NCI-H2081 (cell line): ENCODE results near the gene ATXN3L.
"Not testable (repeated sequence)": the region's sequence is repeated elsewhere in the genome, so short reads cannot be mapped to it uniquely, and the experiment has no call there.

ENCODE experiments used
- DNase-seq, 2 experiments: peaks; one replicate each; lab custom pipeline; 2025; lab: John Stamatoyannopoulos, UW

Gene ATXN3L

DNA sequence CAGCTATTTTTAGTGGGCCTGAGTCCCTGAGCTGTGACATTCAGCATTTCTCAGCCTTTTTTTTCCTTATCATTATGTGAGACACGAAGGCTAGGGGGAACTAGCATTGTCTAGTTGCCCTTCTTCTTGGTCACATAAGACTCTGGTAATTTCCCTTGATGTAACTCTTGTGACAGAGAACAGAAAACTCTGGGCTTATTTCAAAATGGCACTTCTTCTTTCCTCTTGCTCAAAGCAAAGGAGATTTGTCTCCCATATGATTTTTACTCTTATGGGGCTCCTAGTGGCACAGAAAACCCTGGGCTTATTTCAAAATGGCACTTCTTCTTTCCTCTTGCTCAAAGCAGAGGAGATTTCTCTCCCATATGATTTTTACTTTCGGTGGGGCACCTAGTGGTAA lies 14.7 kb downstream of the ATXN3L start:
- DNase-seq = no peak

DNA sequence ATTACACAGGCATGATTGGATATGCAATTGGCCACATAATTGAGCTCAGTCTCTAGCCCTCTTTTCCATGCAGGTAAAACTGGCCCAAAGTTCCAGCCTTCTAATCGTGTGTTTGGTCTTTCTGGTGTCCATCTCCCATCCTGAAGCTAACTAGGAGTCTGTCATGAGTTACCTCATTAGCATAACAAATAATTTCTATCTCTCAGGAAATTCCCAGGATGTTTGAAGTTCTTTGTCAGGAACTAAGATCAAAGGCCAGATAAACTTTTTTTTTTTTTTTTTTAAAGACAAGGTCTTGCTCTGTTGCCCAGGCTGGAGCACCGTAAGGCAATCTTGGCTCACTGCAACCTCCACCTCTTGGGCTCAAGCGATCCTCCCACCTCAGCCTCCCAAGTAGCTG lies 15.8 kb downstream of the ATXN3L start:
- DNase-seq = no peak

DNA sequence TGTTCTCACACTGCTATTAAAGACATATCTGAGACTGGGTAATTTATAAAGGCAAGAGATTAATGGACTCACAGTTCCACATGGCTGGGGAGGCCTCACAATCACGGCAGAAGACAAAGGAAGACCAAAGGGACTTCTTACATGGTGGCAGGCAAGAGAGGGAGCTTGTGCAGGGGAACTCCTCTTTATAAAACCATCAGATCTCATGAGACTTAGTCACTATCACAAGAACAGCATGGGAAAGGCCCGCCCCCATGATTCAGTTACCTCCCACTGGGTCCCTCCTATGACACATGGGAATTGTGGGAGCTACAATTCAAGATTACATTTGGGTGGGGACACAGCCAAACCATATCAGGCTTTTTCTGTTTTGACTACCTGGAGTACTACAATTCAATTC lies 16.6 kb downstream of the ATXN3L start:
- DNase-seq = not testable (repeated sequence)

DNA sequence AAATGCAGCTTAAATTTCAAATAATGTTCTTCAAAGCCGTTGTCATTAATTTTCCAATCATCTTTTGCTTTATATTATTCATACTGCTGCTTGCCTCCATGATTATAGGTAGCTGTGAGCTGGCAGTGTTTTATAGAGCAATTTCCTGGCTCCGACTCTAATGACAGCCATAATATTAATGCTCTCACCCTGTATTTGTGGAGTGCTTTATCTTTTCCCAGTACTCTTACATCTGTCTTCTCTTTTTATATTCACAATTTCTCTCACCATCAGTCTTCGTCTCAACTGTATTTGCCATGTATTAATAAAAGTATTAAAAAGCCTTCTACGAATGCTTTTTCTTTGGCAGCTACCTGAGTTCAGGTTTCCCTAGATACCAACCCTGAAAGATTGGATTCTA lies 21.0 kb downstream of the ATXN3L start:
- DNase-seq = peak; percentile 41 to 78

DNA sequence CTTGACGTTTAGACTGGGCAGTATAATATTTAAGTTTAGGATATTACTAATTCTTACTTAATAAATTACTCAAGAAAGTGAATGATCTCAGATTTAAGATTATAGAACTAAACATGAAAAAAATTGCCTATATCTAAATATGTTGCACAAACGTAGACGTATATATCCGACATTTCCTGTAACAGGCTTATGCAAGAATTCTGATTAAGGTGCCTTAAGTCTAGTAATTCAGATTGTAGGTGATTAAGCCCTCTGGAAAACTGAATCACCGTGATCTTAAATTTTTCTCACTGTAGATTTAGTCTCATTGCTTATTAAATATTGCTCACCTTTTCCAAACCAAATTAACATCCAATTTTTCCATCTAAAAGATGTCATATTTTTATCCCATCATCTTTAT lies 24.0 kb downstream of the ATXN3L start:
- DNase-seq = no peak

DNA sequence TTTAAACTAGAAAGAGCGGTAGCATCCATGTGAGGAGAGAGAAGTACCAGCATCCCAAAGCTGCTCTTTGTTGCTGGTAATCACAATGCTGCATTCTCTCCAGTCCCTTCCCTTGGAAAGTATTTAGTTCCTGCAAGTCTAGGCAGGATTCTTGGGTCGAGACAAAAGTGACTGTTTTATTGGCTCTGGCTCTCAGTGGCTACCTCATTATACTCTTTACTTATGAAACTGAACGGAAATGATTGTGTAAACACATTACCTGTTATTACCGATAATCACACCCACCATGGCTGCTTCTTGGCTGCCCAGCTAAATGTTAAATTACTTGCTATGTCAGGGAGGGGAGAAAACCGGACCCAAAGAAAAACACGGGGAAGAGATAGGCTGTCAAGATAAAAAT lies 26.2 kb downstream of the ATXN3L start:
- DNase-seq = peak; percentile 80 to 97

DNA sequence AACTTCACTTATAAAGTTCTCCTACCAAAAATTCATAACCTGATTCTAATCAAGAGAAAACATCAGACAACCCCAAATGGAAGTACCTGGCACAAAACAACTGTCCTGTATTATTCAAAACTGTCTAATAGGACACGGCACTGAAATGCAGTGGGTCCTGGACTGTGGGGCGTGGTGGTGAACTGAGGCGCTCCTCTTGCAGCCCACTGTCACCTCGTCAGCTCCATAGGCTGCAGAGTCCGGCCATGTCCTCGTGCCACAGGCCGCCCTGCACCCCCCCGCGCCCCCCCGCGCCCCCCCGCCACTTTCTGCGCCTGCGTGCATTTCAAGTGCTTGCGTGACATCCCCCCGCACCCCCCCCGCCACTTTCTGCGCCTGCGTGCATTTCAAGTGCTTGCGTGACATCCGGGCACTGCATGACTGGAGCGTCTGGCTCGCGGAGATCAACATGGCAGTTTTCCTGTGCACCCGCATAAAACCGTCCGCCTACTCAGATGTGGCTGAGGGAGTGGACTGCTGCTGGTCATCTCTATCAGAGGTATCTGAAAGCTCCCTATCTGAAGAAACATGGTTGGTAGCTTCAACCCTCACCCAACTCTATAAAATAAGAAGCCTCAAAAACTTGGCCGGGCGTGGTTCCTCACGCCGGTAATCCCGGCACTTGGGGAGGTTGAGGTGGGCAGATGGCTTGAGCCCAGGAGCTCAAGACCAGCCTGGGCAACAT lies 28.8 kb downstream of the ATXN3L start:
- DNase-seq = no peak

DNA sequence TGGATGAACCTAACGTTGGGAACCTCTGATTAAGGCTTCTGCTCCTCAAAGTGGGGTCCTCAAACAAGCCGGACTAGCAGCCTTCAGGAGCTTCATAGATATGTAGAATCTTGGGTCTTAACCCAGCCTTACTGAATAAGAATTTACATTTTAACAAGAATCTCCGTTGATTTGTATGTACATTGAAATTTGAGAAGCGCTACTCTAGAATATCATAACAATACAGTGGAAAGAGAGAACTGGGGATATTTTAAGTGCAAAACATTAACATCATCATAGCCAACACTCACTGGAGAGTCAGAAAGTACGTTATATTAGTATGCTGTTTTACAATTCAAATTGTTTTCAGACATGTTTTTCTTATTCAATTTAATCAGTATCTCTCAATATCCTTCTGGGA lies 31.2 kb downstream of the ATXN3L start:
- DNase-seq = no peak

DNA sequence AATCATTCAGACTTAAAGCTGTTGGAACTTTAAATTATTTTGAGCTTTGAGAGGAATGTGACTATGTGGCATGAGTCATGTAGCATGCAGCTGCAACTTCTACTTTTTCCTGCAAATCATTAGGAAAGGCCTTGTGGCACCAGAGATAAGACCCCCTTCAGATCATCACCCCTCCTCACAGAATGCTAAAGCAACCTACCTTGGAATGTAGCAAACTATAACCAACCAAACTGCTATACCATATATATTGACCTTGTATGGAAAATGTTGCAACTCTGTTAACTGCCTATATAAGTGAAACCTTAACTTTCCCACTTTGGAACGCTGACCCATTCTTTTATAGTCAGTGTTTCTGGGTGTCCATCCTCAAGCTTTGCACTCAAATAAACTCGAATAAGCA lies 32.0 kb downstream of the ATXN3L start:
- no peak for DNase-seq

DNA sequence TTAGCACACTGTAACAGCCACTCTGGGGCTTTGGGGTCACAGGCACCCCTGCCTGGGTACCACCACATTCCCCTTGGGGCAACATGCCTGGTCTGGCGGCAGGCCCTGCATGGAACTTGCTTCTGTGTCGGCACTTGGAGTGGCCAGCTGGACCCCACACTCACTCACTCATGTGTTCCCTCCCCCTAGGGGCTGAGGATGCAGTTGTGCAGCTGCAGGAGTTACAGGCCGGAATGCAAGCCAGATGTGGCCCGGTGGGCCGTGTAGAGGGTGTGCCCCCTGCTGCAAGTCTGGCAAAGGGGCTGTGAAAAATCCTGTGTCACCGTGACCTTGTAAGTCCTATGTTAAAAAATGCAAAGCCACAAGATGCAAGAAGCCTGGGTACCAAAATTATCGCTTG lies 34.2 kb downstream of the ATXN3L start:
- no peak for DNase-seq

DNA sequence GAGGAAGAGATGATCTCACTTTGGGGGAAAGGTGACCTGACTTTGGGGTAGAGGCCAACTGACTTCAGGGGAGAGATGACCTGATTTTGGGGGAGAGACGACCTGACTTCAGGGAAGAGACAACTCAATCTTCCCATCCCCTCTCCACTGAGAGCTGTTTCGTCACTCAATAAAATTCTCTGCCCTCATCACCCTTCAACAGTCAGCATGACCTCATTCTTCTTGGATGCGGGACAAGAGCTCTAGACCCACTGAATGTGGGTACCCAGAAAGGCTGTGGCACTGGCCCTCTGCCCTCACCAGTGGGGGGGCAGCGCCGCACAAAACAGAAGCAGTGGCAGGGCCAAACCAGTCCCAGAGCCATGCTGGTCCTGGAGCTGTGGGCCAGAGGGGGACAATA lies 34.6 kb downstream of the ATXN3L start:
- no peak for DNase-seq

DNA sequence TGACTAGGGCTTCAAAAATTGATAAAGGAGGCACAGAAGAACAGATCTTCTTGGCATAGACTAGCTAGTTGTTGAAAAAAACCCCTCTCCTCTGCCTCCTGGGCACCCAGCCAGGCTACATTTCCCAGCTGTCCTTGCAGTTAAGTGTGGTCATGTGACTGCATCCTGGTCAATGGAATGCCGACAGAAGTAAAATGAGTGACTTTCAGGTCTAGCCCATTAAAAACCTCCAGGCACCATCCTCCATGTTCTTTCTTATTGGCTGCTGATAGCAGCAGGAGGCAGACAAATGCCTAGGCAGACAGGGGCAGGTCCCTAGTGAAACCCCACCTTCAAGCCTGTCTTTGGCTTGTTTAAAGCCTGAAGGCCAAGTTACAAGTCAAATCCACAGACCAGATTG lies 35.3 kb downstream of the ATXN3L start:
- no peak for DNase-seq

DNA sequence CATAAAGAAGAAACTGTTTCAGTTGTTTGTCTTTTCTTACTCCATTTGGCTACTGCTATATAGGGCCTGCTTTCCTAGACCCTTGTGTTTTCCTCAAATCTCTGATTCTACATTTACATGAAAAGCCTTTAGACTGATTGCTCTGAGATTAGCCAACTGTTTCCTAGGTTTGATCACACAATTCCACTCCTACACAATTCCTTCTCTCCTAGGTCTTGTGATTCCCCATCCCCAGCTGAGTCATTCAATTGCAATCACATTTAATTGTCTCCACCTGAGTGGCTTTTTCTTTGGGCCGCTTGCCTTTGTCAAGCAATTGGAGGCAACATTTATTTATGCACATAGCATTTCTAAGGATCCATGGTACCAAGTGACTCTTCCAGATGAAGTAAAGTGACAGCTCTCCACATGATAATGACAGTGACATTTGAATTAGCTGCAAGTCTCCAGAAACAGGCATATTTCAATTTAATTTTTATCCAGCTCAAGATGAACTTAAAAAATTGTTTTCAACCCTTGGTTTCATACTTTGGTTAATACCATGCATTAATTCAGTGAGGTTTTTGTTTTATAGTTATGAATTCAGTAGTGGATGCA lies 35.8 kb downstream of the ATXN3L start:
- peak; percentile 20 to 41 for DNase-seq

DNA sequence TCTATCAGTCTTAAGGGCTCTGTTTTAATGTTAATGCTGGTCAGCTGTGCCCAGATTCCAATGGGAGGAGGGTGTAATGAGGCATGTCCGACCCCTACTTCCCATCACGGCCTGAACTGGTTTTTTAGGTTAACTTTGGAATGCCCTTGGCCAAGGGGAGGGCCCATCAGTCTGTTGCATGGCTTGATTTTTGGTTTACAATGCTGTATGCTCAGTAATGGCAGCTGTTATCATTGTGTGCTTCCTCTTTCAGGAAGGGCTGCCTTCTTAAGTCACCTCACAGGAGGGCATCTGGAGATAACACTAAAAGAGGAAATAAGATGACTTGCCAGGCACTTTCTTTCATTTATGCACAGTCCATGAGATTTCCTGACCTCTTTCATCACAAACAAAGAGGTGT lies 36.3 kb downstream of the ATXN3L start:
- peak in 1 of 2 experiments; percentile 41 for DNase-seq

DNA sequence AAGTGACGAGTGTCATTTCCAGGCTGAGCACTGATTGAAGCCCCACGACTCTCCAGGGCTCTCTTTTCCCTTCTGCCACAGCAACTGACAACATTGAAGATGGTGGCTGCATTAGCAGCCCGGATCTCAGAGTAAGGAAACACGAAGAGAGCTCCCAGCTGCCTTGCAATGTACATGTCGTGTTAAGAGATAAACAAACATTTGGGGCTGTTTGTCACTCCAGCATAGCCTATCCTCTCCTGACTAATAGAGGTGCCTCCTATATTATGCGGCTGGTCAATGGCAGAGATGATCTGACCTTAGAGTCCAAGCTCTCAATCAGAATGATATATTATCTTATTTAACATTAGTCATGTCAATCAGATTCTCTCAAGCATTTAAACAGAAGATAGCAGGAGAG lies 38.6 kb downstream of the ATXN3L start:
- no peak for DNase-seq

DNA sequence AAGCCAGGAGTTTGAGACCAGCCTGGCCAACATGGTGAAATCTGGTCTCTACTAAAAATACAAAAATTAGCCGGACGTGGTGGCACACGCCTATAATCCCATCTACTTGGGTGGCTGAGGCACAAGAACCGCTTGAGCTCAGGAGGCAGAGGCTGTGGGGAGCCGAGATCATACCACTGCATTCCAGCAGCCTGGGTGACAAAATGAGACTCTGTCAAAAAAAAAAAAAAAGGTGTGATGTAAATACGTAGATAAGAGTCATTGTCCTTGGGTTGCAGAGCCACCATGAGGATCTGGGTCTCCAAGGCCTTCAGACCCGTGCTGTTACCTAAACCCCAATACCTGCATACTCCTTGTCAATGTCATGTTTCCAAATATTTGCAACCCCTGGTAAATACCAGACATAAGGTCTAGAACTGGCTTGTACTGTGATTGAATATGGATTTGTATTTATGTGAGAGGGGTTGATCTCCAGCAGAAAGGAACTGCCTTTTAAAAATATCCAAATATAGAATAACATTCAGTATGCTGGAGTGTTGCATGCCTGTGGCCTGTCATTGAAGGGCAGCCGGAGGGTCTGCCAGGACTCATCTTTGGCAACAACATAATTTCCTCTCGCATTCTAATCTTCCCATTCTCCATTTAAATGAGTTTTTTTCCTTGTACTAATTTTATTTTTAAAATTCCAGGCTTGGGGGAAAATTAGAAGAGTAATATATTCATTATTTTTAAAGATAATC lies 40.4 kb downstream of the ATXN3L start:
- DNase-seq = no peak

DNA sequence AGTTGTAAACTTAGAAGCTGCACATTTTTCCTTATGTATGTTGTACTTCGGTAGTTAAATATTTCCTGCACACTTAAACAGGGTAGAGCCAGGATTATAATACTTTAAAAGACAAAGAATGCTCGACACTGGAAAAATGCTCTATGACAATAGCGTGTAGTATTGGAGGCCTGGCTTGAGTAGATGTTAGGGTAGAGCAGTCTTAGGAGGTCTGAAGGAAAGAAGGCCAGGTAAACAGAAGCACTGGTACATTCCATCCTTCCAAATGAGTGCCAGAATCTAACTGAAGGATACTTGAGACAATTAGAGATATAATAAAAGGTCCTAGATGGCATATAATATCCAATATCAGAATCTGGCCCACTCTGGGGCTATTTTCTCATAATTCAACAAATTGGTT lies 42.3 kb downstream of the ATXN3L start:
- no peak for DNase-seq

DNA sequence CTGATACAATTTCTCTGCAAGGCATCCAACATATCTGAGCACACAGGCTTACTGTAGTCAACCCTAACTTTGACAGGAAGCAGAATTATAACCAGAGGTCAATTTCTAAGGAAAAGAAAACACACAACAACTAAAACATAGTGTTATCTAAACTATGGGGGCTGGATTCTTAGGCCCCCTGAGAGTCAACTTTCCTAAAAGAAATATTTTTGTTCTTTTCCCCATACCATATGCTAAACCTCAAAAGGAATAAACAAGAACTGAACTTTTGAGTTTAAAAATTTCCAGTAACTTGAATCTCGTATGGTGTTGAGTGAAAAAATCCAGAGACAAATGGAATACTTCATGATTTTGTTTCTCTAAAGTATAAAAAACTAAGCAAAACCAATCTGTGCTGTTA lies 42.9 kb downstream of the ATXN3L start:
- DNase-seq = no peak

DNA sequence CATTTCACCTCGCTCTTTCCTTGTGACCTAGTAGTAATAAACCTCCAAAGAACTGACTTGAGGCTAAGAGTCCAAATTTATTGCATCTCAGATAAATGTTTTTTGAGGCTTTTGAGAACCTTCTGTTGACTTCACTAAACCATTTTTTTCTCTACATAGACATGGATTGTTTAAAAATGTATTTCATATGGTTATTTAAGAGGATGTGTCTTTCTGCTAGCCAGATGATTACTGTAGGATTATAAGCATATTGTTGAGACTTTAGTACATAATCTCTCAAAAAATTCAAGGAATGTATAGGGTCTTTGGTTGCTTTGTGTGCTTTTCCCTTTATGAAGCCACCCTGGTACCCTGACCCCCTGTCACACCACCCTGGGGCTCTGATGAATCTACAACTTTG lies 44.8 kb downstream of the ATXN3L start:
- no peak for DNase-seq

DNA sequence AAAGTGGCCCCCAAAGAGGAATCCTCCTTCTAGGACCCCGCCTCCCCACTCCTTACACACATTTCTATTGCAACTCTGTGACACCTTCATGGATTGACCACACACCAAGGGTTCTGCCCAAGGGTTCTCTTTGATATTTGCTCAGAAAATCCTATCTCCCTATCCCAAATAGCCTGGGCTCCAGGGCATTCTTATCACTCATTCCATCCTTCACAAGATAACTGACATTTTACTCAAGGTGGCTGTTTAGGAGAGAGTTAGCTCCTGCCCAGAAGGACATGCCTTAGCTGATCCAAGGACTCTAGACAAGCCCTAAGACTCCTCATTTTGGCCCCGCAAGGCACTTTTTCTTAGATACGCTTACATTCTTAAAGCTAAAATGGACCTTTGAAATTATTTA lies 47.4 kb downstream of the ATXN3L start:
- DNase-seq = no peak

DNA sequence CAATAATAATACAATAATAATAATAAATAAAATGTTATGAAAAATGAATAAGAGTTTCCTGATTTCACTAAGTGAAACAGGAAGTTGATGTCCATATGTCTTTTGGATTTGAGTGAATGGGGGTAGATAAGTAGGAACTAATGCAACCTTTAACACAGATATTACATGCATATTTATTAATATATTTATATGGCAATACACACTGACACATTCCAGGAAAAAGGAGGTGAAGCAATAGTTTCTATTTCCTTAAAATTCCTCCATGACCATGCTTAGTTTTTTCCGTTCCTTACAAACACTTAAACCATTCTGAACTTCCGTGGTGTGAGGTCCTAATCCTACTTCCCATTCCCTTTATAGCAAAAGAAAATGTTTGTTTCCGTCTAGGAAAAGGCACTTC lies 48.3 kb downstream of the ATXN3L start:
- no peak for DNase-seq

DNA sequence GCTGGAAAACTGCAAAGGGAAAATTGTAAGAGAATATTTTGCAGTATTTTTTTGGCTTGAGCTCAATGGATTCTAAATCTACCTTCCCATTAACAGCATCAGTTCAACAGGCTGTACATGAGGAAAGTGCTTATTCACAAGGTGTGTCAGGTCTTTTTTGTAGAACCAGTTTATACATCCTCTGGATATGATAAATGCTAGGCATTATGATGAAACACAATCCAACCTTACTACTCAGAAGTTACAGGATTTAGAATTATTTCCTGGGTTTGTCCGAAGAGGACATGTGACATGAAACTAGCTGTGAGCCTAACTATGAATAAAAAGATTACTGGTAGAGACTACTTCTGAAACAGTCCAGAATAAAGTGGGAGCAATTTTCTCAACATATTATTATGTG lies 49.5 kb downstream of the ATXN3L start:
- DNase-seq = no peak

DNA sequence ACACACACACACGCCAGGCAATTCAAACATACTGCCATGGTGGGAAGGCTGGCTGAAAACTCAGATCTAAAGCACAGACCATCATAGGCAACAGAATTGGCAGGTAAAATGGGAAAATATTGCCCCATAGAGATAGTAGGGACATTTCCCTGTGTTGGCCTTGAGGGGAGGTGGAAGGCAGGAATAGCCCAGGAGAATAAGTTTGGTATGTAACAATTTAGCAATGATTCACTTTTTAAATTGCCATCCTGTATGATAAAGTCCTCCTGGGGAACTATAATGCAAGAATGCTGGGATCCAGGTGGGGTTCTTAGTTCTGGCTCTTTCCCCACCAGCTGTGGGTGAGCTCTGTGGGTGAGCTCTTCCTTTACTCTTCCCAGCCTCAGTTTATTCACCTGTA lies 51.0 kb downstream of the ATXN3L start:
- no peak for DNase-seq
